SJCRH30 (cell line): Measurements from ENCODE around the gene TNS4. TPM values are rescaled to one million over a fixed set of nuclear protein-coding genes. Genes with fewer than 3 reads are reported as not detected.

Experiments
- DNase-seq, 2 experiments: peaks; one replicate each; pipeline ENCODE4 v3.0.0-alpha.2; 2015 to 2020
- H3K27ac ChIP-seq: fragments of 250-450 bp; sonication (Bioruptor Pico); 2 replicates; pipeline ENCODE4 v1.5.1; 2020; ENCODE audit warnings: mild to moderate bottlenecking, moderate library complexity
- H3K27me3 ChIP-seq: fragments of 250-450 bp; sonication (Bioruptor Pico); 2 replicates; pipeline ENCODE4 v1.5.1; 2020; ENCODE audit warnings: mild to moderate bottlenecking, moderate library complexity
- H3K36me3 ChIP-seq: fragments of 250-450 bp; sonication (Bioruptor Pico); 2 replicates; pipeline ENCODE4 v1.5.1; 2020; ENCODE audit warnings: mild to moderate bottlenecking, moderate library complexity
- H3K4me1 ChIP-seq: fragments of 250-450 bp; sonication (Bioruptor Pico); 2 replicates; pipeline ENCODE4 v1.5.1; 2020; ENCODE audit warnings: mild to moderate bottlenecking, moderate library complexity
- H3K4me3 ChIP-seq: fragments of 250-450 bp; sonication (Bioruptor Pico); 2 replicates; pipeline ENCODE4 v1.5.1; 2020; ENCODE audit warnings: mild to moderate bottlenecking, moderate library complexity
- H3K9me3 ChIP-seq: fragments of 250-450 bp; sonication (Bioruptor Pico); replicated peaks from 2 replicates; pipeline ENCODE4 v1.5.1; 2020; ENCODE audit warnings: mild to moderate bottlenecking, moderate library complexity
- total RNA-seq: library from RNA; depleted of rRNA; stranded (reverse); fragments of >200 nt; shearing (Covaris generic); gene quantifications from 2 replicates; pipeline ENCODE4 v1.2.3, GENCODE V29; 2014; rRNA removed

Gene TNS4
- total RNA-seq, 1 experiment from 2014 or later = not detected

DNA sequence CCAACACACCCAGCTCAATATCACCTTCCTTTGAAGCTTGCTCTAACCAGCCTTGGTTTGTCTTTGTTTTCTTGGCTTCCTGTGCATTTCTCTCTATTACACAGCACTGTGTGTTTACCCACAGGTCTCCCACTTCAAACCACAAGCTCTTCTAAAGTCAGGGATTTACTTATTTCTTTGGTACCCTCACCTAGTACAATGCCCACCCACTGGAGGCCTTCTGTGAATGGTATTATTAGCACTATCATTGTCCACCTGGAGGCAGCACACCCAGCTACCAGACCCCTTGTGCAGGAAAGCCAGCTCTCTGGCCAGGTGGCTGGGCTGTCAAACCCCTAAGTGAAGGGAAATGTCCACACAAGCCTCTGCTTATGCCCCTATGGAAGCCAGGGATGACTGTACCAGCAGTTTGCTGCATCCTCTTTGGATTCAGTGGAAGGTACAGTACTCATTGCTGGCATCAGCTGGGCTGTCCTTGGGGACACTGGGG, 74.4 kb downstream of the TNS4 start:
- no peak for DNase-seq
- H3K27ac ChIP-seq = no peak overlapping the region
- H3K27me3 ChIP-seq = no peaks in the 10 kb centered on the region
- no peaks in the 10 kb centered on the region for H3K36me3 ChIP-seq
- no peak overlapping the region for H3K4me3 ChIP-seq
- H3K4me1 ChIP-seq = peaks cover 3% of the 10 kb centered on the region; the same call in 1 of the 2 replicates
- H3K9me3 ChIP-seq = no peaks in the 10 kb centered on the region

Other genes starting within 250 kb of the TNS4 start
- gene CDC6, start 213.7 kb downstream of the TNS4 start, total RNA-seq = 89.3 and 97.0 TPM in 2 replicates
- gene RARA, start 192.4 kb downstream of the TNS4 start, total RNA-seq = 42.3 and 43.2 TPM in 2 replicates
- gene GJD3, start 136.9 kb downstream of the TNS4 start, total RNA-seq = not detected in 2 replicates
- gene TOP2A, start 83.7 kb downstream of the TNS4 start, total RNA-seq = 524 and 583 TPM in 2 replicates
- gene IGFBP4, start 58.2 kb downstream of the TNS4 start, total RNA-seq = 1.7 and 2.3 TPM in 2 replicates
- gene CCR7, start 63.8 kb upstream of the TNS4 start, total RNA-seq = 0.05 TPM in 1 of 2 replicates, not detected in the other
- 129 and 139 TPM in 2 replicates for gene SMARCE1, start 146.2 kb upstream of the TNS4 start, total RNA-seq
- not detected in 2 replicates for gene KRT222, start 163.6 kb upstream of the TNS4 start, total RNA-seq
- gene KRT24, start 202.1 kb upstream of the TNS4 start, total RNA-seq = not detected in 2 replicates